MM.1S (cell line): Measurements from ENCODE around the gene ZNF101.
A peak's percentile ranks its signal among the peaks of the same experiment; 100 is the strongest.

Experiments
- DNase-seq: peaks from one replicate; pipeline ENCODE4 v3.0.0-alpha.2; 2015
- H2AFZ ChIP-seq: fragments of 300-600 bp; sonication (generic); 2 replicates; pipeline ENCODE4 v1.6.0; 2016; ENCODE audit warnings: antibody characterized with exemption, low read length
- H3F3A ChIP-seq: fragments of 300-600 bp; sonication (generic); 2 replicates; pipeline ENCODE4 v1.6.1; 2016; ENCODE audit warnings: mild to moderate bottlenecking, antibody characterized with exemption, low read length, moderate library complexity, mixed read lengths; ENCODE audit not compliant: insufficient read depth
- H3K27ac ChIP-seq: fragments of 300-600 bp; sonication (generic); 2 replicates; pipeline ENCODE4 v1.5.1; 2016; ENCODE audit warnings: mild to moderate bottlenecking, low read length
- H3K27me3 ChIP-seq: fragments of 300-600 bp; sonication (generic); replicated peaks from 2 replicates; pipeline ENCODE4 v1.6.0; 2016; ENCODE audit warnings: low read length; ENCODE audit not compliant: insufficient read depth
- H3K36me3 ChIP-seq: fragments of 300-600 bp; sonication (generic); replicated peaks from 2 replicates; pipeline ENCODE4 v1.6.1; 2016; ENCODE audit warnings: mild to moderate bottlenecking, low read length, mixed read lengths; ENCODE audit not compliant: insufficient read depth
- H3K4me1 ChIP-seq: fragments of 300-600 bp; sonication (generic); 2 replicates; pipeline ENCODE4 v1.6.1; 2016; ENCODE audit warnings: low read length, mixed read lengths
- H3K4me2 ChIP-seq: fragments of 300-600 bp; sonication (generic); 2 replicates; pipeline ENCODE4 v1.6.0; 2016; ENCODE audit warnings: low read depth, low read length
- H3K4me3 ChIP-seq: fragments of 300-600 bp; sonication (generic); 2 replicates; pipeline ENCODE4 v1.5.1; 2016; ENCODE audit warnings: low read length, mixed read lengths
- H3K79me2 ChIP-seq: fragments of 300-600 bp; sonication (generic); 2 replicates; pipeline ENCODE4 v1.6.1; 2016; ENCODE audit warnings: mixed run types, low read length, mixed read lengths
- H3K9ac ChIP-seq: fragments of 300-600 bp; sonication (generic); 2 replicates; pipeline ENCODE4 v1.6.1; 2016; ENCODE audit warnings: low read length, mixed read lengths
- H3K9me2 ChIP-seq: fragments of 300-600 bp; sonication (generic); replicated peaks from 2 replicates; pipeline ENCODE4 v1.6.1; 2016; ENCODE audit warnings: mild to moderate bottlenecking, low read length, mixed read lengths; ENCODE audit not compliant: insufficient read depth
- H3K9me3 ChIP-seq: fragments of 300-600 bp; sonication (generic); replicated peaks from 2 replicates; pipeline ENCODE4 v1.6.1; 2016; ENCODE audit warnings: mild to moderate bottlenecking, low read length, mixed read lengths; ENCODE audit not compliant: insufficient read depth
- H4K20me1 ChIP-seq: fragments of 300-600 bp; sonication (generic); 2 replicates; pipeline ENCODE4 v1.6.1; 2016; ENCODE audit warnings: mild to moderate bottlenecking, low read length, moderate library complexity, mixed read lengths; ENCODE audit not compliant: insufficient read depth
- CTCF ChIP-seq: fragments of 300-600 bp; sonication (generic); IDR thresholded peaks from 2 replicates; pipeline ENCODE4 v1.5.1; 2016; ENCODE audit warnings: antibody characterized with exemption, low read length, mixed read lengths
- EZH2 ChIP-seq: fragments of 300-600 bp; sonication (generic); optimal IDR thresholded peaks from 2 replicates; pipeline ENCODE3; 2017; ENCODE audit warnings: low read depth, mild to moderate bottlenecking, antibody characterized with exemption, low read length, mixed read lengths
- EZH2phosphoT487 ChIP-seq: fragments of 300-600 bp; sonication (generic); IDR thresholded peaks from 2 replicates; pipeline ENCODE4 v1.6.1; 2018; ENCODE audit warnings: antibody characterized with exemption, low read length

ZNF101 gene

GRCh38 chr19:19623383-19623782, 45.3 kb upstream of the ZNF101 start:
- Histone ChIP-seq H3K36me3 (no peaks in the 10 kb centered on the region), H3F3A (no peaks in the 10 kb centered on the region), H2AFZ (no peak overlapping the region), H3K27ac (no peak overlapping the region), H3K9me3 (no peaks in the 10 kb centered on the region), H3K4me1 (no peaks in the 10 kb centered on the region), H3K4me3 (no peak overlapping the region), H3K9me2 (no peaks in the 10 kb centered on the region), H3K79me2 (no peaks in the 10 kb centered on the region), H3K9ac (no peak overlapping the region), H3K27me3 (no peaks in the 10 kb centered on the region), H4K20me1 (no peaks in the 10 kb centered on the region), H3K4me2 (no peak overlapping the region)
- TF ChIP-seq EZH2 (no peak), EZH2phosphoT487 (no peak), CTCF (no peak)
- no peak for DNase-seq

GRCh38 chr19:19624032-19624570, 44.5 kb upstream of the ZNF101 start:
- TF ChIP-seq EZH2 (no peak), CTCF (no peak), EZH2phosphoT487 (no peak)
- DNase-seq, result no peak
- Histone ChIP-seq H3F3A (no peaks in the 10 kb centered on the region), H2AFZ (no peak overlapping the region), H3K79me2 (no peaks in the 10 kb centered on the region), H3K4me2 (no peak overlapping the region), H3K4me1 (no peaks in the 10 kb centered on the region), H3K27me3 (no peaks in the 10 kb centered on the region), H3K36me3 (no peaks in the 10 kb centered on the region), H3K9ac (no peak overlapping the region), H3K4me3 (no peak overlapping the region), H3K9me2 (no peaks in the 10 kb centered on the region), H4K20me1 (no peaks in the 10 kb centered on the region), H3K27ac (no peak overlapping the region), H3K9me3 (no peaks in the 10 kb centered on the region)

- Histone ChIP-seq H3F3A (no peaks in the 10 kb centered on the region), H3K9ac (no peak overlapping the region), H3K4me3 (no peak overlapping the region), H3K27me3 (no peaks in the 10 kb centered on the region), H3K4me2 (peak overlapping the region; percentile 60), H4K20me1 (no peaks in the 10 kb centered on the region), H2AFZ (no peak overlapping the region; the same call in 1 of the 2 replicates), H3K9me2 (no peaks in the 10 kb centered on the region), H3K27ac (no peak overlapping the region), H3K9me3 (no peaks in the 10 kb centered on the region), H3K36me3 (no peaks in the 10 kb centered on the region), H3K4me1 (no peaks in the 10 kb centered on the region), H3K79me2 (no peaks in the 10 kb centered on the region)
- DNase-seq, result no peak
- TF ChIP-seq EZH2 (no peak), EZH2phosphoT487 (no peak), CTCF (no peak)
These were observed 41.8 kb upstream of the ZNF101 start for GRCh38 chr19:19626516-19627472.
